K562 (cell line): ENCODE measurements around the gene RNASET2. TPM values are rescaled to one million over a fixed set of nuclear protein-coding genes. Genes with fewer than 3 reads are reported as not detected.

Experiments used
- BACH1 ChIP-seq: fragments of 200-800 bp; sonication (Bioruptor generic); IDR thresholded peaks from 2 replicates; pipeline ENCODE4 v1.6.1; 2016; ENCODE audit warnings: missing genetic modification characterization, missing compliant biosample characterization
- BCL6 ChIP-seq: fragments of 250-450 bp; sonication (Bioruptor Pico); IDR thresholded peaks from 2 replicates; pipeline ENCODE4 v1.4.0; 2020
- CC2D1A ChIP-seq: fragments of 450-650 bp; IDR thresholded peaks from 2 replicates; pipeline ENCODE4 v1.6.1; 2017; ENCODE audit warnings: mild to moderate bottlenecking
- CCNT2 ChIP-seq: IDR thresholded peaks from 2 replicates; pipeline ENCODE4 v1.6.1; 2011; ENCODE audit warnings: borderline replicate concordance, low read depth, mild to moderate bottlenecking, moderate library complexity, mixed read lengths, low read length; ENCODE audit not compliant: insufficient read length; ENCODE audit errors: extremely low read depth
- HDAC3 ChIP-seq: fragments of 450-650 bp; IDR thresholded peaks from 2 replicates; pipeline ENCODE4 v1.6.1; 2018; ENCODE audit warnings: borderline replicate concordance, mild to moderate bottlenecking, moderate library complexity; ENCODE audit not compliant: partially characterized antibody
- JUN ChIP-seq, 2 experiments: sonication (generic) in 1 of 2; formaldehyde crosslinking in 1 of 2; IDR thresholded peaks; 2 replicates each; pipeline versions ENCODE4 v1.6.1 to v1.8.0; 2012 to 2022; ENCODE audit warnings: borderline replicate concordance in 2 of 2, mild to moderate bottlenecking in 2 of 2, improper control_type of control experiment in 1 of 2, low read depth in 1 of 2, low read length in 1 of 2, missing genetic modification reagents in 1 of 2
- RBBP5 ChIP-seq: fragments of 200-600 bp; sonication (generic); IDR thresholded peaks from 2 replicates; pipeline ENCODE4 v1.6.1; 2012; ENCODE audit warnings: borderline replicate concordance, mild to moderate bottlenecking, low read length, control low read depth, inconsistent platforms; ENCODE audit not compliant: insufficient read depth, poor library complexity, severe bottlenecking
- RBFOX2 ChIP-seq: fragments of 200-400 bp; formaldehyde crosslinking; IDR thresholded peaks from 2 replicates; pipeline ENCODE4 v1.6.1; 2017; ENCODE audit warnings: low read depth, mild to moderate bottlenecking, low read length, moderate library complexity
- TAF9B ChIP-seq: fragments of 450-650 bp; IDR thresholded peaks from 2 replicates; pipeline ENCODE4 v1.6.1; 2018; ENCODE audit warnings: mild to moderate bottlenecking; ENCODE audit not compliant: partially characterized antibody
- TCF3 ChIP-seq: sonication (generic); formaldehyde crosslinking; IDR thresholded peaks from 2 replicates; pipeline ENCODE4 v1.4.0; 2020; ENCODE audit warnings: mild to moderate bottlenecking, missing genetic modification reagents
- TCF7L2 ChIP-seq: fragments of 150-350 bp; IDR thresholded peaks from 2 replicates; pipeline ENCODE4 v1.6.1; 2016; ENCODE audit warnings: low read depth, mild to moderate bottlenecking, low read length, moderate library complexity
- TEAD2 ChIP-seq: fragments of 450-650 bp; IDR thresholded peaks from 2 replicates; pipeline ENCODE4 v1.6.1; 2016; ENCODE audit warnings: missing genetic modification characterization, control low read depth, missing compliant biosample characterization
- ZNF24 ChIP-seq: fragments of 450-650 bp; IDR thresholded peaks from 2 replicates; pipeline ENCODE4 v1.6.1; 2016
- polyA plus RNA-seq, 8 experiments: library from polyadenylated mRNA; depleted of rRNA in 4 of 8; stranded (reverse) in 5 of 8; unstranded in 3 of 8; fragments of >200 nt; fragmentation: Nextera tagmentation in 2 of 8; fragmentation: Illumina TruSeq in 1 of 8; extraction: Ambion mirVana in 2 of 8; extraction: Trizol in 1 of 8; gene quantifications; 2 replicates each; pipeline versions ENCODE4 v1.2.1 to v1.2.3, GENCODE V29; 2011 to 2014; ENCODE audit warnings: inconsistent platforms in 1 of 8, missing spikeins in 1 of 8
- total RNA-seq, 7 experiments: library from RNA; depleted of rRNA in 6 of 7; stranded (reverse); fragments of >200 nt in 6 of 7; fragmentation: Illumina TruSeq in 2 of 7; extraction: Trizol in 2 of 7; gene quantifications; 2 replicates each; pipeline versions ENCODE4 v1.2.1 to v1.2.3, GENCODE V29; 2011 to 2021; ENCODE audit warnings: low replicate concordance in 1 of 7
- TF ChIP-seq, protein P1 (sequence below): IDR thresholded peaks from 2 replicates; pipeline ENCODE4 v1.6.1; 2012; ENCODE audit warnings: low read depth, low read length, improper control_type of control experiment, borderline replicate concordance
- TF ChIP-seq, protein P2 (sequence below), 2 experiments: fragments of 450-650 bp; IDR thresholded peaks; 2 replicates each; pipeline ENCODE4 v1.6.1; 2016
- TF ChIP-seq, protein P3 (sequence below): sonication (generic); formaldehyde crosslinking; IDR thresholded peaks from 2 replicates; pipeline ENCODE4 v1.8.0; 2022; ENCODE audit warnings: mild to moderate bottlenecking, missing genetic modification reagents, borderline replicate concordance
- TF ChIP-seq, protein P4 (sequence below), 2 experiments: fragments of 450-650 bp in 1 of 2; IDR thresholded peaks; 2 replicates each; pipeline ENCODE4 v1.6.1; 2011 to 2017; ENCODE audit warnings: low read depth in 2 of 2, antibody characterized with exemption in 1 of 2, borderline replicate concordance in 1 of 2, low read length in 1 of 2, mild to moderate bottlenecking in 1 of 2, mixed read lengths in 1 of 2; ENCODE audit not compliant: control insufficient read depth in 1 of 2

Gene RNASET2
- total and polyA plus RNA-seq, 9 of the 15 experiments (the other 6 are each of a cell fraction or from before 2014, with no cell fraction given), result 7.4 to 141 (median 91.3) TPM

DNA sequence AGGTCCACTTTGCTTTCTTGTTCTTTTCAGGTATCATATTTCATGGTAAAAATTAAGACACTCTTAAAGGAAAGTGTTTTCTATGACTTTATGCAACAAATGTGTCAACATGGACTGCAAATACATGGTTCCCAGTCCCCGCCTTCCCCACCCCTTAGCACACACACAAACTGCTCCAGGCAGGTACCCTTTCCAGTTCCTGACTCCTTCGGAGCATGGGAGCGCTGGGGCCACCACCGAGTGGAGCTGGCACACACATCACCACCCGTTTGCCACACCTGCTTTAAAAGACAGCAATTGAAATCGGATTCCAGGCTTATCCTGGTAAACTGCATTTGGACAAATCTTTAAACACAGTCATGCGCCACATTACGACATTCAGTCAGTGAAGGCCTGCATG lies 22.2 kb downstream of the RNASET2 start (continued):
- TF ChIP-seq, protein P1, sequence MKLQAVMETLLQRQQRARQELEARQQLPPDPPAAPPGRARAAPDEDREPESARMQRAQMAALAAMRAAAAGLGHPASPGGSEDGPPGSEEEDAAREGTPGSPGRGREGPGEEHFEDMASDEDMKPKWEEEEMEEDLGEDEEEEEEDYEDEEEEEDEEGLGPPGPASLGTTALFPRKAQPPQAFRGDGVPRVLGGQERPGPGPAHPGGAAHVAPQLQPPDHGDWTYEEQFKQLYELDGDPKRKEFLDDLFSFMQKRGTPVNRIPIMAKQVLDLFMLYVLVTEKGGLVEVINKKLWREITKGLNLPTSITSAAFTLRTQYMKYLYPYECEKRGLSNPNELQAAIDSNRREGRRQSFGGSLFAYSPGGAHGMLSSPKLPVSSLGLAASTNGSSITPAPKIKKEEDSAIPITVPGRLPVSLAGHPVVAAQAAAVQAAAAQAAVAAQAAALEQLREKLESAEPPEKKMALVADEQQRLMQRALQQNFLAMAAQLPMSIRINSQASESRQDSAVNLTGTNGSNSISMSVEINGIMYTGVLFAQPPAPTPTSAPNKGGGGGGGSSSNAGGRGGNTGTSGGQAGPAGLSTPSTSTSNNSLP, result no peak
- no peak for TF ChIP-seq RBBP5
- TF ChIP-seq HDAC3, result no peak
- TF ChIP-seq CC2D1A, result no peak
- no peak for TF ChIP-seq ZNF24
- TF ChIP-seq BCL6 (CRISPR knock-in tag), result no peak
- no peak for TF ChIP-seq TCF7L2
- TF ChIP-seq JUN (IDR thresholded peaks at IDR 0.05; ENCODE audit: borderline replicate concordance, low read depth, low read length), result no peak
- 0 out of 2 replicates have a peak, but pooled peaks have one; percentile 38 for TF ChIP-seq JUN (CRISPR knock-in tag; IDR thresholded peaks at IDR 0.05; ENCODE audit: borderline replicate concordance)
- TF ChIP-seq RBFOX2, result no peak
- TF ChIP-seq, protein P2, sequence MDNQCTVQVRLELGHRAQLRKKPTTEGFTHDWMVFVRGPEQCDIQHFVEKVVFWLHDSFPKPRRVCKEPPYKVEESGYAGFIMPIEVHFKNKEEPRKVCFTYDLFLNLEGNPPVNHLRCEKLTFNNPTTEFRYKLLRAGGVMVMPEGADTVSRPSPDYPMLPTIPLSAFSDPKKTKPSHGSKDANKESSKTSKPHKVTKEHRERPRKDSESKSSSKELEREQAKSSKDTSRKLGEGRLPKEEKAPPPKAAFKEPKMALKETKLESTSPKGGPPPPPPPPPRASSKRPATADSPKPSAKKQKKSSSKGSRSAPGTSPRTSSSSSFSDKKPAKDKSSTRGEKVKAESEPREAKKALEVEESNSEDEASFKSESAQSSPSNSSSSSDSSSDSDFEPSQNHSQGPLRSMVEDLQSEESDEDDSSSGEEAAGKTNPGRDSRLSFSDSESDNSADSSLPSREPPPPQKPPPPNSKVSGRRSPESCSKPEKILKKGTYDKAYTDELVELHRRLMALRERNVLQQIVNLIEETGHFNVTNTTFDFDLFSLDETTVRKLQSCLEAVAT (IDR thresholded peaks at IDR 0.05), result no peak
- TF ChIP-seq, protein P3, sequence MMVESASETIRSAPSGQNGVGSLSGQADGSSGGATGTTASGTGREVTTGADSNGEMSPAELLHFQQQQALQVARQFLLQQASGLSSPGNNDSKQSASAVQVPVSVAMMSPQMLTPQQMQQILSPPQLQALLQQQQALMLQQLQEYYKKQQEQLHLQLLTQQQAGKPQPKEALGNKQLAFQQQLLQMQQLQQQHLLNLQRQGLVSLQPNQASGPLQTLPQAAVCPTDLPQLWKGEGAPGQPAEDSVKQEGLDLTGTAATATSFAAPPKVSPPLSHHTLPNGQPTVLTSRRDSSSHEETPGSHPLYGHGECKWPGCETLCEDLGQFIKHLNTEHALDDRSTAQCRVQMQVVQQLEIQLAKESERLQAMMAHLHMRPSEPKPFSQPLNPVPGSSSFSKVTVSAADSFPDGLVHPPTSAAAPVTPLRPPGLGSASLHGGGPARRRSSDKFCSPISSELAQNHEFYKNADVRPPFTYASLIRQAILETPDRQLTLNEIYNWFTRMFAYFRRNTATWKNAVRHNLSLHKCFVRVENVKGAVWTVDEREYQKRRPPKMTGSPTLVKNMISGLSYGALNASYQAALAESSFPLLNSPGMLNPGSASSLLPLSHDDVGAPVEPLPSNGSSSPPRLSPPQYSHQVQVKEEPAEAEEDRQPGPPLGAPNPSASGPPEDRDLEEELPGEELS (CRISPR knock-in tag), result no peak
- no peak for TF ChIP-seq TCF3 (CRISPR knock-in tag)
- TF ChIP-seq TEAD2 (tag), result no peak
- TF ChIP-seq TAF9B, result no peak
- TF ChIP-seq, protein P4, sequence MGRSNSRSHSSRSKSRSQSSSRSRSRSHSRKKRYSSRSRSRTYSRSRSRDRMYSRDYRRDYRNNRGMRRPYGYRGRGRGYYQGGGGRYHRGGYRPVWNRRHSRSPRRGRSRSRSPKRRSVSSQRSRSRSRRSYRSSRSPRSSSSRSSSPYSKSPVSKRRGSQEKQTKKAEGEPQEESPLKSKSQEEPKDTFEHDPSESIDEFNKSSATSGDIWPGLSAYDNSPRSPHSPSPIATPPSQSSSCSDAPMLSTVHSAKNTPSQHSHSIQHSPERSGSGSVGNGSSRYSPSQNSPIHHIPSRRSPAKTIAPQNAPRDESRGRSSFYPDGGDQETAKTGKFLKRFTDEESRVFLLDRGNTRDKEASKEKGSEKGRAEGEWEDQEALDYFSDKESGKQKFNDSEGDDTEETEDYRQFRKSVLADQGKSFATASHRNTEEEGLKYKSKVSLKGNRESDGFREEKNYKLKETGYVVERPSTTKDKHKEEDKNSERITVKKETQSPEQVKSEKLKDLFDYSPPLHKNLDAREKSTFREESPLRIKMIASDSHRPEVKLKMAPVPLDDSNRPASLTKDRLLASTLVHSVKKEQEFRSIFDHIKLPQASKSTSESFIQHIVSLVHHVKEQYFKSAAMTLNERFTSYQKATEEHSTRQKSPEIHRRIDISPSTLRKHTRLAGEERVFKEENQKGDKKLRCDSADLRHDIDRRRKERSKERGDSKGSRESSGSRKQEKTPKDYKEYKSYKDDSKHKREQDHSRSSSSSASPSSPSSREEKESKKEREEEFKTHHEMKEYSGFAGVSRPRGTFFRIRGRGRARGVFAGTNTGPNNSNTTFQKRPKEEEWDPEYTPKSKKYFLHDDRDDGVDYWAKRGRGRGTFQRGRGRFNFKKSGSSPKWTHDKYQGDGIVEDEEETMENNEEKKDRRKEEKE (IDR thresholded peaks at IDR 0.05; ENCODE audit: borderline replicate concordance in 1 of 2, control insufficient read depth in 1 of 2, low read depth in 2 of 2, low read length in 1 of 2), result no peak
- no peak for TF ChIP-seq BACH1 (tag)
- TF ChIP-seq CCNT2, result no peak
